H1 (cell line): ENCODE data around the gene PPP1R1C. TPM values are rescaled to one million over a fixed set of nuclear protein-coding genes. Genes with fewer than 3 reads are reported as not detected.

ENCODE experiments used
- RAD21 ChIP-seq, 2 experiments: IDR thresholded peaks in 1 of 2; conservative IDR thresholded peaks in 1 of 2; 2 replicates each; pipeline ENCODE4 v1.6.1; 2011; ENCODE audit warnings: low read depth in 2 of 2, low read length in 2 of 2, improper control_type of control experiment in 1 of 2, inconsistent platforms in 1 of 2, mild to moderate bottlenecking in 1 of 2, moderate library complexity in 1 of 2
- TAF7 ChIP-seq: optimal IDR thresholded peaks from 2 replicates; pipeline ENCODE3; 2011; ENCODE audit warnings: low read depth, mild to moderate bottlenecking, inconsistent platforms, low read length, moderate library complexity, borderline replicate concordance
- TCF12 ChIP-seq: IDR thresholded peaks from 2 replicates; pipeline ENCODE4 v1.6.1; 2011; ENCODE audit warnings: low read depth, mild to moderate bottlenecking, low read length
- polyA plus RNA-seq, 7 experiments: library from polyadenylated mRNA; depleted of rRNA in 3 of 7; stranded (reverse) in 5 of 7; unstranded in 2 of 7; fragments of >200 nt in 5 of 7; fragments of 200-250 nt in 2 of 7; gene quantifications; 1 replicate in 5 of 7; 2 replicates in 1 of 7; 4 replicates in 1 of 7; pipeline versions ENCODE4 v1.2.1 to v1.2.3, GENCODE V29; 2011 to 2013; ENCODE audit warnings: missing spikeins in 2 of 7, mixed read lengths in 2 of 7
- total RNA-seq: library from RNA; stranded (reverse); fragmentation: NEBNext Ultra II Directional; extraction: Animal tissue kit (Norgen Biotek cat#: 25700); gene quantifications from 2 replicates; pipeline ENCODE4 v1.2.1, GENCODE V29; 2021
- TF ChIP-seq, protein P1 (sequence below): IDR thresholded peaks from 2 replicates; pipeline ENCODE4 v1.6.1; 2012; ENCODE audit warnings: low read length, inconsistent platforms

Gene PPP1R1C
- total and polyA plus RNA-seq, 2 of the 8 experiments (the other 6 are each of a cell fraction or from before 2014, with no cell fraction given) = 1.3 to 5.3 TPM

DNA sequence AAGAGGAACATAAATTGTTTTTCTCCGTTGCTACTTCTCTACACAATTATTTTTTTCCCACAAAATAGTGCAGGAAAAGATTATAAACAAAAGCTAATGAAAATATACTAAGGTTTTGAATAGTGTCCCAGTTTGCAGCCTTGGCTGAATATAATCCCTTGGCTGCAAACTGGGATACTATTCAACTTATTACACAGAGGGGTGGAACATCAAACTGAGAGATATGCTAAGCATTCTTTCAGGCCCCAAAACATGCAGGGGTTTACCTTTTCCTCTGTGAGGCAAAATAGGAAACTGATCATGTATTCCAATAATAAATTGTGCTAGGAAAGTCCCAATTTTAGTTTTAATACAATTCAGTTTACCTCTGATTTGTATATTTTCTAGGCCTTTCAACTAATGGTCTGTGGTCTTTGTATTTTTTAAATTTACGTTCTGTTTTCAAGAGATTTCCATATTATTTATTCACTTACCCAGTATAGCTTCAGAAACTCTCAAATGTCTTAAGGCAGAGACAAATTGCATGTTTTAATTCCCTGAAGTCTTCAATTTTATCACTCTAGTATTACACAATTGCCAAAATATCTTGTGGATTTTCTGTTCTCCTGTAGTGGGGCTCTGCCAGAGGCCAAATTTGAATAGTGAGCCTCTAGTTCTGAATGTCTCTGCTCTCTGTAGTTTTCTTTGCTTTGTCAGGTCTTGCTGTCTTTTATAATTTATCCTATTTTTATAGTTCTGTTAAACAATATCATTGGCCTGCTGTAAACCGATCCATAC, 63.9 kb downstream of the PPP1R1C start (continued):
- no peak for TF ChIP-seq TAF7
- TF ChIP-seq, protein P1, sequence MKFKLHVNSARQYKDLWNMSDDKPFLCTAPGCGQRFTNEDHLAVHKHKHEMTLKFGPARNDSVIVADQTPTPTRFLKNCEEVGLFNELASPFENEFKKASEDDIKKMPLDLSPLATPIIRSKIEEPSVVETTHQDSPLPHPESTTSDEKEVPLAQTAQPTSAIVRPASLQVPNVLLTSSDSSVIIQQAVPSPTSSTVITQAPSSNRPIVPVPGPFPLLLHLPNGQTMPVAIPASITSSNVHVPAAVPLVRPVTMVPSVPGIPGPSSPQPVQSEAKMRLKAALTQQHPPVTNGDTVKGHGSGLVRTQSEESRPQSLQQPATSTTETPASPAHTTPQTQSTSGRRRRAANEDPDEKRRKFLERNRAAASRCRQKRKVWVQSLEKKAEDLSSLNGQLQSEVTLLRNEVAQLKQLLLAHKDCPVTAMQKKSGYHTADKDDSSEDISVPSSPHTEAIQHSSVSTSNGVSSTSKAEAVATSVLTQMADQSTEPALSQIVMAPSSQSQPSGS = no peak
- TF ChIP-seq TCF12 = no peak
- no peak for TF ChIP-seq RAD21 (IDR thresholded peaks at IDR 0.05 in 1 of 2, conservative IDR thresholded peaks at IDR 0.05 in 1 of 2; ENCODE audit: low read depth in 2 of 2, low read length in 2 of 2)
